ENCODE results near the gene TXNDC11. TPM values are rescaled to one million over a fixed set of nuclear protein-coding genes. Genes with fewer than 3 reads are reported as not detected.

The TXNDC11 gene
- polyA plus RNA-seq, 1 experiment, result 35.8 TPM

DNA sequence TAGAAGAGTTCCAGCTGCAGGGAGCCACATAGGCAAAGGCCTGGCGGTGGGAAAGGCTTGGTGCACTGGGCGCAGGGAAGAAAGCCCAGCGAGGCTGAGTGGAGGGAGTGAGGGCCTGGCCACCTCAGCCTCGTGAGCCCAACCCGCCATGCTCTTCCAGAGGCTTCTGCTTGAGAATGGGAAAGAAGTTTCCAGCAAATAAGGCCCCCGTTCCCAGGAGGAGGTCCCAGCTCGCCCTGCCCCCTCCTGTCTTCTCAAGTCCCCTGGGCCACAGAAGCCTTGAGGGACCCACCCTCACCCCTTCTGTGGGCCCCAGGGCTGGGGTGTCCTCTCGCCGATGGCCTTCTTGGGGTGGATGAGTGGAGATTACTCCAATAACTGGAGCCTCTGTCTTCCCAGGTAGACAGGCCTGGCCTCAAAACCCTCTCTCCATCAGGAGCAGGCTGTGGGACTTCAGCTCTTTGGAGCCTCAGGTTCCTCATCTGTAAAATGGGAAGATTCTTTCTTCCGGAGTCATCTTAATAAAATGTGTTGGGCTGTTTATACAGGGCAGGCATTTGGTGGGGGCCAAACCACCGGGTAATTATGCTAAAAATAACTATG, 75.3 kb downstream of the TXNDC11 start:
- POLR2A ChIA-PET, result interaction anchor here (0.8 kb wide), 2 partner anchors 27 to 719 kb away, joined by 3 read pairs; no protein-coding TSS in a partner anchor
- no peaks in the 10 kb centered on the region for H3K27me3 ChIP-seq (ENCODE audit: control insufficient read depth, insufficient read depth, low read length)

GRCh38 chr16:11666103-11667055, 76.3 kb downstream of the TXNDC11 start:
- TF ChIP-seq, protein P1, sequence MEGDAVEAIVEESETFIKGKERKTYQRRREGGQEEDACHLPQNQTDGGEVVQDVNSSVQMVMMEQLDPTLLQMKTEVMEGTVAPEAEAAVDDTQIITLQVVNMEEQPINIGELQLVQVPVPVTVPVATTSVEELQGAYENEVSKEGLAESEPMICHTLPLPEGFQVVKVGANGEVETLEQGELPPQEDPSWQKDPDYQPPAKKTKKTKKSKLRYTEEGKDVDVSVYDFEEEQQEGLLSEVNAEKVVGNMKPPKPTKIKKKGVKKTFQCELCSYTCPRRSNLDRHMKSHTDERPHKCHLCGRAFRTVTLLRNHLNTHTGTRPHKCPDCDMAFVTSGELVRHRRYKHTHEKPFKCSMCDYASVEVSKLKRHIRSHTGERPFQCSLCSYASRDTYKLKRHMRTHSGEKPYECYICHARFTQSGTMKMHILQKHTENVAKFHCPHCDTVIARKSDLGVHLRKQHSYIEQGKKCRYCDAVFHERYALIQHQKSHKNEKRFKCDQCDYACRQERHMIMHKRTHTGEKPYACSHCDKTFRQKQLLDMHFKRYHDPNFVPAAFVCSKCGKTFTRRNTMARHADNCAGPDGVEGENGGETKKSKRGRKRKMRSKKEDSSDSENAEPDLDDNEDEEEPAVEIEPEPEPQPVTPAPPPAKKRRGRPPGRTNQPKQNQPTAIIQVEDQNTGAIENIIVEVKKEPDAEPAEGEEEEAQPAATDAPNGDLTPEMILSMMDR (IDR thresholded peaks at IDR 0.05; ENCODE audit: low read depth, low read length), result no peak
- H3K9me3 ChIP-seq (ENCODE audit: control insufficient read depth, insufficient read depth, low read length), result no peaks in the 10 kb centered on the region
- H3K4me3 ChIP-seq (ENCODE audit: low read depth, low read length), result no peak overlapping the region
- no peak for DNase-seq (ENCODE audit: low read depth, low spot score)
- POLR2A ChIA-PET, result interaction anchor here (0.5 to 0.8 kb wide), 2 partner anchors 51 to 718 kb away, joined by 3 to 4 read pairs; no protein-coding TSS in a partner anchor
- CTCF ChIA-PET, result interaction anchor here (0.6 to 2.6 kb wide), 5 partner anchors 73 to 270 kb away, joined by 3 to 7 read pairs (median 5); no protein-coding TSS in a partner anchor
- no peaks in the 10 kb centered on the region for H3K27me3 ChIP-seq (ENCODE audit: control insufficient read depth, insufficient read depth, low read length)
- H3K27ac ChIP-seq (ENCODE audit: low read depth, low read length), result no peak overlapping the region

More for the DNA sequence above, 75.3 kb downstream of the TXNDC11 start:
- Histone ChIP-seq H3K4me3 (ENCODE audit: low read depth, low read length) (no peak overlapping the region), H3K9me3 (ENCODE audit: control insufficient read depth, insufficient read depth, low read length) (no peaks in the 10 kb centered on the region), H3K27ac (ENCODE audit: low read depth, low read length) (peak overlapping the region; percentile 11)
- DNase-seq (ENCODE audit: low read depth, low spot score), result no peak
- CTCF ChIA-PET, result interaction anchor here (0.6 to 2.6 kb wide), 5 partner anchors 40 to 271 kb away, joined by 3 to 7 read pairs (median 3); no protein-coding TSS in a partner anchor
- TF ChIP-seq, protein P1 (IDR thresholded peaks at IDR 0.05; ENCODE audit: low read depth, low read length), result no peak

GRCh38 chr16:11665071-11665491, 77.6 kb downstream of the TXNDC11 start:
- H3K4me3 ChIP-seq (ENCODE audit: low read depth, low read length), result no peak overlapping the region
- TF ChIP-seq, protein P1 (IDR thresholded peaks at IDR 0.05; ENCODE audit: low read depth, low read length), result no peak
- CTCF ChIA-PET, result no interaction called here
- POLR2A ChIA-PET, result no interaction called here
- DNase-seq (ENCODE audit: low read depth, low spot score), result no peak
- no peak overlapping the region for H3K27ac ChIP-seq (ENCODE audit: low read depth, low read length)
- H3K9me3 ChIP-seq (ENCODE audit: control insufficient read depth, insufficient read depth, low read length), result no peaks in the 10 kb centered on the region
- H3K27me3 ChIP-seq (ENCODE audit: control insufficient read depth, insufficient read depth, low read length), result no peaks in the 10 kb centered on the region

GRCh38 chr16:11662582-11662981, 80.1 kb downstream of the TXNDC11 start:
- Histone ChIP-seq H3K9me3 (ENCODE audit: control insufficient read depth, insufficient read depth, low read length) (no peaks in the 10 kb centered on the region), H3K27me3 (ENCODE audit: control insufficient read depth, insufficient read depth, low read length) (no peaks in the 10 kb centered on the region), H3K4me3 (ENCODE audit: low read depth, low read length) (no peak overlapping the region), H3K27ac (ENCODE audit: low read depth, low read length) (no peak overlapping the region)
- ChIA-PET CTCF (interaction anchor here (0.8 kb wide), 1 partner anchor 131 kb away, joined by 3 read pairs; no protein-coding TSS in a partner anchor), POLR2A (no interaction called here)
- TF ChIP-seq, protein P1 (IDR thresholded peaks at IDR 0.05; ENCODE audit: low read depth, low read length), result no peak
- DNase-seq (ENCODE audit: low read depth, low spot score), result no peak
